ENCODE data around the gene EVL.

Gene EVL

GRCh38 chr14:100072783-100073346 is 7.6 kb downstream of the EVL start:
- Histone ChIP-seq H3K4me3 (ENCODE audit: low read depth in 1 of 5, low read length in 5 of 5) (no peak overlapping the region), H3K9me3 (ENCODE audit: control insufficient read depth in 5 of 5, low read length in 5 of 5) (no peaks in the 10 kb centered on the region), H3K9ac (ENCODE audit: low read length in 5 of 5) (no peak overlapping the region), H3K36me3 (ENCODE audit: control insufficient read depth in 5 of 5, insufficient read depth in 5 of 5, low read length in 5 of 5) (no peaks in the 10 kb centered on the region), H3K27me3 (ENCODE audit: control insufficient read depth in 5 of 5, insufficient read depth in 4 of 5, low read length in 5 of 5) (no peaks in the 10 kb centered on the region), H3K27ac (ENCODE audit: low read depth, low read length) (no peak overlapping the region), H3K4me1 (ENCODE audit: control insufficient read depth in 5 of 5, insufficient read depth in 5 of 5, low read length in 5 of 5) (peaks cover 4 to 59% (median 18%) of the 10 kb centered on the region in 5 donors)

- H3K9me3 ChIP-seq (ENCODE audit: control insufficient read depth in 5 of 5, low read length in 5 of 5), result no peaks in the 10 kb centered on the region
- H3K4me1 ChIP-seq (ENCODE audit: control insufficient read depth in 5 of 5, insufficient read depth in 5 of 5, low read length in 5 of 5), result peaks cover 4 to 57% (median 15%) of the 10 kb centered on the region in 5 donors
- no peak overlapping the region for H3K4me3 ChIP-seq (ENCODE audit: low read depth in 1 of 5, low read length in 5 of 5)
- no peaks in the 10 kb centered on the region for H3K36me3 ChIP-seq (ENCODE audit: control insufficient read depth in 5 of 5, insufficient read depth in 5 of 5, low read length in 5 of 5)
- H3K9ac ChIP-seq (ENCODE audit: low read length in 5 of 5), result no peak overlapping the region
- no peak overlapping the region for H3K27ac ChIP-seq (ENCODE audit: low read depth, low read length)
- H3K27me3 ChIP-seq (ENCODE audit: control insufficient read depth in 5 of 5, insufficient read depth in 4 of 5, low read length in 5 of 5), result no peaks in the 10 kb centered on the region
Observed at GRCh38 chr14:100073576-100074430, 8.6 kb downstream of the EVL start.

- no peak overlapping the region for H3K4me3 ChIP-seq (ENCODE audit: low read depth in 1 of 5, low read length in 5 of 5)
- no peak overlapping the region for H3K27ac ChIP-seq (ENCODE audit: low read depth, low read length)
- H3K36me3 ChIP-seq (ENCODE audit: control insufficient read depth in 5 of 5, insufficient read depth in 5 of 5, low read length in 5 of 5), result no peaks in the 10 kb centered on the region
- H3K9me3 ChIP-seq (ENCODE audit: control insufficient read depth in 5 of 5, low read length in 5 of 5), result no peaks in the 10 kb centered on the region
- H3K4me1 ChIP-seq (ENCODE audit: control insufficient read depth in 5 of 5, insufficient read depth in 5 of 5, low read length in 5 of 5), result peaks cover 10 to 57% (median 22%) of the 10 kb centered on the region in 5 donors
- no peaks in the 10 kb centered on the region for H3K27me3 ChIP-seq (ENCODE audit: control insufficient read depth in 5 of 5, insufficient read depth in 4 of 5, low read length in 5 of 5)
- no peak overlapping the region for H3K9ac ChIP-seq (ENCODE audit: low read length in 5 of 5)
Observed at GRCh38 chr14:100074431-100075100, 9.3 kb downstream of the EVL start.

GRCh38 chr14:100075681-100076080 is 10.5 kb downstream of the EVL start:
- H3K9me3 ChIP-seq (ENCODE audit: control insufficient read depth in 5 of 5, low read length in 5 of 5), result no peaks in the 10 kb centered on the region
- H3K27ac ChIP-seq (ENCODE audit: low read depth, low read length), result peak overlapping the region; percentile 38
- no peak overlapping the region for H3K9ac ChIP-seq (ENCODE audit: low read length in 5 of 5)
- H3K27me3 ChIP-seq (ENCODE audit: control insufficient read depth in 5 of 5, insufficient read depth in 4 of 5, low read length in 5 of 5), result no peaks in the 10 kb centered on the region
- peaks cover 11 to 59% (median 25%) of the 10 kb centered on the region in 5 donors for H3K4me1 ChIP-seq (ENCODE audit: control insufficient read depth in 5 of 5, insufficient read depth in 5 of 5, low read length in 5 of 5)
- H3K4me3 ChIP-seq (ENCODE audit: low read depth in 1 of 5, low read length in 5 of 5), result no peak overlapping the region
- no peaks in the 10 kb centered on the region for H3K36me3 ChIP-seq (ENCODE audit: control insufficient read depth in 5 of 5, insufficient read depth in 5 of 5, low read length in 5 of 5)

GRCh38 chr14:100076133-100076532 is 10.9 kb downstream of the EVL start:
- H3K4me3 ChIP-seq (ENCODE audit: low read depth in 1 of 5, low read length in 5 of 5), result no peak overlapping the region
- peak overlapping the region; percentile 38 for H3K27ac ChIP-seq (ENCODE audit: low read depth, low read length)
- H3K4me1 ChIP-seq (ENCODE audit: control insufficient read depth in 5 of 5, insufficient read depth in 5 of 5, low read length in 5 of 5), result peaks cover 11 to 59% (median 25%) of the 10 kb centered on the region in 5 donors
- no peaks in the 10 kb centered on the region for H3K27me3 ChIP-seq (ENCODE audit: control insufficient read depth in 5 of 5, insufficient read depth in 4 of 5, low read length in 5 of 5)
- H3K9me3 ChIP-seq (ENCODE audit: control insufficient read depth in 5 of 5, low read length in 5 of 5), result no peaks in the 10 kb centered on the region
- H3K9ac ChIP-seq (ENCODE audit: low read length in 5 of 5), result no peak overlapping the region
- H3K36me3 ChIP-seq (ENCODE audit: control insufficient read depth in 5 of 5, insufficient read depth in 5 of 5, low read length in 5 of 5), result no peaks in the 10 kb centered on the region

GRCh38 chr14:100076606-100077005 is 11.4 kb downstream of the EVL start:
- H3K27ac ChIP-seq (ENCODE audit: low read depth, low read length), result no peak overlapping the region
- H3K9ac ChIP-seq (ENCODE audit: low read length in 5 of 5), result no peak overlapping the region
- no peaks in the 10 kb centered on the region for H3K27me3 ChIP-seq (ENCODE audit: control insufficient read depth in 5 of 5, insufficient read depth in 4 of 5, low read length in 5 of 5)
- H3K4me1 ChIP-seq (ENCODE audit: control insufficient read depth in 5 of 5, insufficient read depth in 5 of 5, low read length in 5 of 5), result peaks cover 11 to 61% (median 25%) of the 10 kb centered on the region in 5 donors
- no peaks in the 10 kb centered on the region for H3K9me3 ChIP-seq (ENCODE audit: control insufficient read depth in 5 of 5, low read length in 5 of 5)
- no peak overlapping the region for H3K4me3 ChIP-seq (ENCODE audit: low read depth in 1 of 5, low read length in 5 of 5)
- H3K36me3 ChIP-seq (ENCODE audit: control insufficient read depth in 5 of 5, insufficient read depth in 5 of 5, low read length in 5 of 5), result no peaks in the 10 kb centered on the region

GRCh38 chr14:100077441-100077840 is 12.2 kb downstream of the EVL start:
- Histone ChIP-seq H3K9me3 (ENCODE audit: control insufficient read depth in 5 of 5, low read length in 5 of 5) (no peaks in the 10 kb centered on the region), H3K27me3 (ENCODE audit: control insufficient read depth in 5 of 5, insufficient read depth in 4 of 5, low read length in 5 of 5) (no peaks in the 10 kb centered on the region), H3K36me3 (ENCODE audit: control insufficient read depth in 5 of 5, insufficient read depth in 5 of 5, low read length in 5 of 5) (no peaks in the 10 kb centered on the region), H3K4me1 (ENCODE audit: control insufficient read depth in 5 of 5, insufficient read depth in 5 of 5, low read length in 5 of 5) (peaks cover 11 to 62% (median 25%) of the 10 kb centered on the region in 5 donors), H3K4me3 (ENCODE audit: low read depth in 1 of 5, low read length in 5 of 5) (no peak overlapping the region), H3K9ac (ENCODE audit: low read length in 5 of 5) (no peak overlapping the region), H3K27ac (ENCODE audit: low read depth, low read length) (peak overlapping the region; percentile 40)

- no peaks in the 10 kb centered on the region for H3K27me3 ChIP-seq (ENCODE audit: control insufficient read depth in 5 of 5, insufficient read depth in 4 of 5, low read length in 5 of 5)
- no peak overlapping the region for H3K9ac ChIP-seq (ENCODE audit: low read length in 5 of 5)
- H3K9me3 ChIP-seq (ENCODE audit: control insufficient read depth in 5 of 5, low read length in 5 of 5), result no peaks in the 10 kb centered on the region
- peaks cover 11 to 55% (median 25%) of the 10 kb centered on the region in 5 donors for H3K4me1 ChIP-seq (ENCODE audit: control insufficient read depth in 5 of 5, insufficient read depth in 5 of 5, low read length in 5 of 5)
- no peak overlapping the region for H3K27ac ChIP-seq (ENCODE audit: low read depth, low read length)
- H3K36me3 ChIP-seq (ENCODE audit: control insufficient read depth in 5 of 5, insufficient read depth in 5 of 5, low read length in 5 of 5), result no peaks in the 10 kb centered on the region
- H3K4me3 ChIP-seq (ENCODE audit: low read depth in 1 of 5, low read length in 5 of 5), result no peak overlapping the region
Observed at GRCh38 chr14:100078216-100078803, 13.1 kb downstream of the EVL start.

GRCh38 chr14:100078997-100079725 is 13.9 kb downstream of the EVL start:
- Histone ChIP-seq H3K27me3 (ENCODE audit: control insufficient read depth in 5 of 5, insufficient read depth in 4 of 5, low read length in 5 of 5) (no peaks in the 10 kb centered on the region), H3K4me3 (ENCODE audit: low read depth in 1 of 5, low read length in 5 of 5) (no peak overlapping the region), H3K9ac (ENCODE audit: low read length in 5 of 5) (peak overlapping the region in 2 of 5 donors; percentile 6 to 11), H3K4me1 (ENCODE audit: control insufficient read depth in 5 of 5, insufficient read depth in 5 of 5, low read length in 5 of 5) (peaks cover 11 to 50% (median 25%) of the 10 kb centered on the region in 5 donors), H3K36me3 (ENCODE audit: control insufficient read depth in 5 of 5, insufficient read depth in 5 of 5, low read length in 5 of 5) (no peaks in the 10 kb centered on the region), H3K9me3 (ENCODE audit: control insufficient read depth in 5 of 5, low read length in 5 of 5) (no peaks in the 10 kb centered on the region), H3K27ac (ENCODE audit: low read depth, low read length) (no peak overlapping the region)

Data from subcutaneous abdominal adipose tissue (tissue), 5 donors.